PC-9 (cell line): ENCODE results near the gene NFE2L3. TPM values are rescaled to one million over a fixed set of nuclear protein-coding genes. Genes with fewer than 3 reads are reported as not detected.

Experiments
- BruUV-seq: library from RNA; stranded (reverse); fragments of 400-500 nt; replicated peaks from 2 replicates; lab custom pipeline; 2021; lab: Mats Ljungman, UMichigan
- CTCF ChIA-PET: fragments of 300-600 bp; sonication (Branson Sonifier 250); formaldehyde crosslinking; loops from one replicate; lab custom pipeline; 2022; ENCODE audit warnings: antibody characterized with exemption; lab: Charles Lee
- POLR2A ChIA-PET: fragments of 300-600 bp; sonication (Branson Sonifier 250); formaldehyde crosslinking; loops from one replicate; lab custom pipeline; 2022; ENCODE audit warnings: antibody characterized with exemption; ENCODE audit not compliant: unreplicated experiment; lab: Charles Lee
- DNase-seq, 2 experiments: peaks; one replicate each; pipeline versions ENCODE4 v3.0.0 to v3.0.0-alpha.2; 2015 to 2022; ENCODE audit warnings: mixed read lengths in 1 of 2
- H2AFZ ChIP-seq: fragments of 200-600 bp; sonication (generic); 2 replicates; pipeline ENCODE4 v1.8.1; 2017; ENCODE audit warnings: antibody characterized with exemption
- H3F3A ChIP-seq: fragments of 200-600 bp; sonication (generic); 2 replicates; pipeline ENCODE4 v1.8.1; 2017; ENCODE audit warnings: antibody characterized with exemption, mild to moderate bottlenecking, low read depth; ENCODE audit not compliant: insufficient read depth
- H3K27ac ChIP-seq: fragments of 200-600 bp; sonication (generic); 2 replicates; pipeline ENCODE4 v1.6.1; 2016; ENCODE audit warnings: mixed run types
- H3K27me3 ChIP-seq: fragments of 200-600 bp; sonication (generic); 2 replicates; pipeline ENCODE4 v1.6.1; 2016; ENCODE audit warnings: low read depth, mixed run types; ENCODE audit not compliant: insufficient read depth
- H3K36me3 ChIP-seq: fragments of 200-600 bp; sonication (generic); 2 replicates; pipeline ENCODE4 v1.6.1; 2016; ENCODE audit warnings: low read depth, mixed run types
- H3K4me1 ChIP-seq: fragments of 200-600 bp; sonication (generic); replicated peaks from 2 replicates; pipeline ENCODE4 v1.6.1; 2016; ENCODE audit warnings: mixed run types; ENCODE audit not compliant: insufficient read depth
- H3K4me2 ChIP-seq: fragments of 200-600 bp; sonication (generic); 2 replicates; pipeline ENCODE4 v1.6.1; 2017; ENCODE audit warnings: mixed run types
- H3K4me3 ChIP-seq: fragments of 200-600 bp; sonication (generic); 2 replicates; pipeline ENCODE4 v1.6.1; 2016; ENCODE audit warnings: mixed run types
- H3K79me2 ChIP-seq: fragments of 200-600 bp; sonication (generic); 2 replicates; pipeline ENCODE4 v1.6.1; 2017; ENCODE audit warnings: low read depth, mixed run types
- H3K9me2 ChIP-seq: fragments of 200-600 bp; sonication (generic); 2 replicates; pipeline ENCODE4 v1.8.1; 2017; ENCODE audit warnings: mild to moderate bottlenecking; ENCODE audit not compliant: insufficient read depth
- H3K9me3 ChIP-seq: fragments of 200-600 bp; sonication (generic); 2 replicates; pipeline ENCODE4 v1.8.1; 2016; ENCODE audit warnings: low read depth; ENCODE audit not compliant: insufficient read depth
- H4K20me1 ChIP-seq: fragments of 200-600 bp; sonication (generic); 2 replicates; pipeline ENCODE4 v1.8.1; 2017; ENCODE audit not compliant: insufficient read depth
- CTCF ChIP-seq: fragments of 200-600 bp; sonication (generic); conservative IDR thresholded peaks from 2 replicates; pipeline ENCODE4 v1.6.1; 2017; ENCODE audit warnings: mixed run types, antibody characterized with exemption, mild to moderate bottlenecking, moderate library complexity
- EZH2 ChIP-seq: fragments of 200-600 bp; sonication (generic); IDR thresholded peaks from 2 replicates; pipeline ENCODE4 v1.8.0; 2017; ENCODE audit warnings: antibody characterized with exemption, low read depth
- intact Hi-C: fragments of 100-400 bp; cut with micrococcal nuclease; formaldehyde crosslinking; loops from one replicate; pipeline ENCODE4 v1.10.0; 2022; ENCODE audit not compliant: unreplicated experiment
- total RNA-seq: library from RNA; stranded (reverse); gene quantifications from 2 replicates; pipeline ENCODE4 v1.2.3, GENCODE V29; 2021

NFE2L3 gene
- total RNA-seq, 1 experiment from 2014 or later = 49.1 TPM

GRCh38 chr7:26188957-26189541, 37.1 kb downstream of the NFE2L3 start:
- Histone ChIP-seq H3K9me2 (no peaks in the 10 kb centered on the region), H2AFZ (no peak overlapping the region), H3K79me2 (peaks cover 55% of the 10 kb centered on the region), H3K36me3 (peaks cover 75% of the 10 kb centered on the region), H3K4me1 (peaks cover 12% of the 10 kb centered on the region), H3K4me2 (no peak overlapping the region), H3K9me3 (no peaks in the 10 kb centered on the region), H3K27me3 (no peaks in the 10 kb centered on the region), H3K27ac (peak overlapping the region; percentile 41), H3F3A (peaks cover 100% of the 10 kb centered on the region), H4K20me1 (peaks cover 70% of the 10 kb centered on the region), H3K4me3 (no peak overlapping the region)
- POLR2A ChIA-PET = interaction anchor here (0.6 kb wide), 1 partner anchor 173 kb away, joined by 3 read pairs; no protein-coding TSS in a partner anchor
- no peak for TF ChIP-seq CTCF
- no peak for TF ChIP-seq EZH2
- intact Hi-C loops = no loop called here
- no peak for DNase-seq
- CTCF ChIA-PET = interaction anchor here (0.6 to 2.6 kb wide), 2 partner anchors 9 to 37 kb away, joined by 4 to 16 read pairs; partner anchors contain the start of gene NFE2L3
- no TSS peak for BruUV-seq

GRCh38 chr7:26189697-26190096, 37.7 kb downstream of the NFE2L3 start:
- H3K36me3 ChIP-seq = peaks cover 76% of the 10 kb centered on the region
- H3K4me3 ChIP-seq = no peak overlapping the region
- intact Hi-C loops = loop anchor here (10.0 kb wide), 1 partner anchor 295 kb away; no protein-coding TSS in a partner anchor
- H3K9me2 ChIP-seq = no peaks in the 10 kb centered on the region
- H3K4me1 ChIP-seq = peaks cover 12% of the 10 kb centered on the region; the same call in 1 of the 2 replicates
- peaks cover 100% of the 10 kb centered on the region for H3F3A ChIP-seq
- H3K27ac ChIP-seq = peak overlapping the region; percentile 41
- CTCF ChIA-PET = interaction anchor here (0.6 to 2.6 kb wide), 2 partner anchors 8 to 37 kb away, joined by 4 to 16 read pairs; partner anchors contain the start of gene NFE2L3
- no TSS peak for BruUV-seq
- no peak overlapping the region for H2AFZ ChIP-seq
- no peak overlapping the region for H3K4me2 ChIP-seq
- no peak for DNase-seq
- H3K79me2 ChIP-seq = peaks cover 61% of the 10 kb centered on the region
- H4K20me1 ChIP-seq = peaks cover 77% of the 10 kb centered on the region
- H3K9me3 ChIP-seq = no peaks in the 10 kb centered on the region
- no peaks in the 10 kb centered on the region for H3K27me3 ChIP-seq
- TF ChIP-seq EZH2 (no peak), CTCF (no peak)
- POLR2A ChIA-PET = interaction anchor here (0.7 kb wide), 1 partner anchor 1561 kb away, joined by 3 read pairs; no protein-coding TSS in a partner anchor

GRCh38 chr7:26190417-26190869, 38.4 kb downstream of the NFE2L3 start:
- Histone ChIP-seq H3K4me2 (no peak overlapping the region), H3K79me2 (peaks cover 69% of the 10 kb centered on the region), H4K20me1 (peaks cover 83% of the 10 kb centered on the region), H3K9me2 (no peaks in the 10 kb centered on the region), H3K4me1 (peaks cover 16% of the 10 kb centered on the region; the same call in 1 of the 2 replicates), H3K4me3 (no peak overlapping the region), H3F3A (peaks cover 100% of the 10 kb centered on the region), H2AFZ (no peak overlapping the region), H3K27me3 (no peaks in the 10 kb centered on the region), H3K9me3 (no peaks in the 10 kb centered on the region), H3K36me3 (peaks cover 73% of the 10 kb centered on the region), H3K27ac (peak overlapping the region; percentile 38)
- POLR2A ChIA-PET = no interaction called here
- BruUV-seq = no TSS peak
- intact Hi-C loops = loop anchor here (10.0 kb wide), 1 partner anchor 296 kb away; no protein-coding TSS in a partner anchor
- TF ChIP-seq EZH2 (no peak), CTCF (no peak)
- no peak for DNase-seq
- CTCF ChIA-PET = no interaction called here
